AG04450 (cell line): ENCODE results near the gene ENTPD5. TPM values are rescaled to one million over a fixed set of nuclear protein-coding genes. Genes with fewer than 3 reads are reported as not detected.

Source experiments
- CTCF ChIA-PET: fragments of 300-600, 350-600 bp; formaldehyde crosslinking; extraction: SDS; loops from one replicate; lab custom pipeline; 2022; ENCODE audit warnings: antibody characterized with exemption, inconsistent platforms; lab: Charles Lee
- POLR2A ChIA-PET: fragments of 350-600 bp; formaldehyde crosslinking; extraction: SDS; loops from one replicate; lab custom pipeline; 2021; ENCODE audit warnings: antibody characterized with exemption, inconsistent platforms; lab: Yijun Ruan, JAX
- DNase-seq: peaks from one replicate; pipeline ENCODE4 v3.0.0-alpha.2; 2011; ENCODE audit warnings: low read depth, low spot score
- H3K27ac ChIP-seq: one replicate; pipeline ENCODE4 v1.5.1; 2012; ENCODE audit warnings: low read depth, low read length, control low read depth
- H3K27me3 ChIP-seq: one replicate; pipeline ENCODE4 v1.6.0; 2012; ENCODE audit warnings: low read length; ENCODE audit not compliant: control insufficient read depth, insufficient read depth
- H3K4me3 ChIP-seq: 2 replicates; pipeline ENCODE4 v1.5.1; 2011; ENCODE audit warnings: mild to moderate bottlenecking, low read depth, low read length, control low read depth
- H3K9me3 ChIP-seq: 2 replicates; pipeline ENCODE4 v1.5.1; 2012; ENCODE audit warnings: low read length; ENCODE audit not compliant: control insufficient read depth, insufficient read depth
- polyA plus RNA-seq: library from polyadenylated mRNA; depleted of rRNA; stranded (reverse); fragments of >200 nt; gene quantifications from 2 replicates; pipeline ENCODE4 v1.2.3, GENCODE V29; 2011; rRNA removed
- small RNA-seq: library from RNA; depleted of rRNA; stranded (forward); fragments of <200 nt; gene quantifications from one replicate; pipeline ENCODE3, GENCODE V24; 2012; ENCODE audit warnings: low read depth; ENCODE audit not compliant: insufficient read length
- TF ChIP-seq, protein P1 (sequence below): IDR thresholded peaks from 2 replicates; pipeline ENCODE4 v1.5.1; 2011; ENCODE audit warnings: low read depth, low read length, control low read depth, inconsistent platforms

The ENTPD5 gene
- polyA plus RNA-seq, 1 experiment = 11.4 TPM

- POLR2A ChIA-PET = interaction anchor here (0.7 kb wide), 1 partner anchor 42 kb away, joined by 3 read pairs; no protein-coding TSS in a partner anchor
Measured at GRCh38 chr14:73913256-73913655, 105.8 kb downstream of the ENTPD5 start.

DNA sequence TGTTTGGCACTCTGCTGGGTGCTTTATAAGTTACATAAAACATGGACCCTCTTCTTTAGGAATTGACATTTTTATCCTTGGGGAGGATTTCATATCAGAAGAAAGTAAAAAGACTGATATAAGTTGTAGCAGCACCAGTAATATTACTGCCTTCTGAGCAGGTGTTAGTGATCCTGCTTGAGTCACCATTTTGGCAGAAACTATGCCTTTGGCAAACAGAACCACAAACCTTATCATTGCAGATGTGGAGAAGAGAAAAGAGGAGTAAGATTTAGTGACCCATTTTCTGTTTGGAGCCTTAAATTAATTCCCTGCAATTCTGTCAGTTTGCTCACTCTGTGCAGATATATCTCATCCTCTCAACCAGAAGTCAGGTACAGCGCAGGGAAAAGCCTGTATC lies 109.4 kb downstream of the ENTPD5 start:
- no peak for DNase-seq
- ChIA-PET CTCF (no interaction called here), POLR2A (no interaction called here)
- Histone ChIP-seq H3K27me3 (no peaks in the 10 kb centered on the region), H3K27ac (no peak overlapping the region), H3K9me3 (peaks cover 5% of the 10 kb centered on the region; the same call in 1 of the 2 replicates), H3K4me3 (no peak overlapping the region)
- TF ChIP-seq, protein P1, sequence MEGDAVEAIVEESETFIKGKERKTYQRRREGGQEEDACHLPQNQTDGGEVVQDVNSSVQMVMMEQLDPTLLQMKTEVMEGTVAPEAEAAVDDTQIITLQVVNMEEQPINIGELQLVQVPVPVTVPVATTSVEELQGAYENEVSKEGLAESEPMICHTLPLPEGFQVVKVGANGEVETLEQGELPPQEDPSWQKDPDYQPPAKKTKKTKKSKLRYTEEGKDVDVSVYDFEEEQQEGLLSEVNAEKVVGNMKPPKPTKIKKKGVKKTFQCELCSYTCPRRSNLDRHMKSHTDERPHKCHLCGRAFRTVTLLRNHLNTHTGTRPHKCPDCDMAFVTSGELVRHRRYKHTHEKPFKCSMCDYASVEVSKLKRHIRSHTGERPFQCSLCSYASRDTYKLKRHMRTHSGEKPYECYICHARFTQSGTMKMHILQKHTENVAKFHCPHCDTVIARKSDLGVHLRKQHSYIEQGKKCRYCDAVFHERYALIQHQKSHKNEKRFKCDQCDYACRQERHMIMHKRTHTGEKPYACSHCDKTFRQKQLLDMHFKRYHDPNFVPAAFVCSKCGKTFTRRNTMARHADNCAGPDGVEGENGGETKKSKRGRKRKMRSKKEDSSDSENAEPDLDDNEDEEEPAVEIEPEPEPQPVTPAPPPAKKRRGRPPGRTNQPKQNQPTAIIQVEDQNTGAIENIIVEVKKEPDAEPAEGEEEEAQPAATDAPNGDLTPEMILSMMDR = no peak

More at GRCh38 chr14:73913256-73913655, 105.8 kb downstream of the ENTPD5 start:
- DNase-seq = no peak
- TF ChIP-seq, protein P1 = no peak
- Histone ChIP-seq H3K27ac (peak overlapping the region; percentile 31), H3K9me3 (peaks cover 5% of the 10 kb centered on the region; the same call in 1 of the 2 replicates), H3K4me3 (no peak overlapping the region), H3K27me3 (no peaks in the 10 kb centered on the region)
- CTCF ChIA-PET = interaction anchor here (0.8 kb wide), 1 partner anchor 135 kb away, joined by 3 read pairs; no protein-coding TSS in a partner anchor

Small RNA genes lying within 50 kb of the gene (small RNA-seq; reads per million reads assigned to genes)
- gene AC005480.2 = not detected

Other genes with a start within 250 kb of the ENTPD5 start
- 4.5 and 6.9 TPM in 2 replicates for gene PTGR2, start 167.5 kb downstream of the ENTPD5 start, polyA plus RNA-seq
- gene ZNF410, start 132.4 kb downstream of the ENTPD5 start, polyA plus RNA-seq = 54.5 and 55.3 TPM in 2 replicates
- 2.6 and 2.8 TPM in 2 replicates for gene FAM161B, start 69.2 kb downstream of the ENTPD5 start, polyA plus RNA-seq
- 25.9 and 28.5 TPM in 2 replicates for gene COQ6, start 69.0 kb downstream of the ENTPD5 start, polyA plus RNA-seq
- gene BBOF1, start 61 bp upstream of the ENTPD5 start, polyA plus RNA-seq = 4.8 and 6.7 TPM in 2 replicates
- 18.3 and 19.0 TPM in 2 replicates for gene ALDH6A1, start 65.2 kb upstream of the ENTPD5 start, polyA plus RNA-seq
- gene LIN52, start 65.7 kb upstream of the ENTPD5 start, polyA plus RNA-seq = 8.1 and 10.6 TPM in 2 replicates
- not detected in 2 replicates for gene VSX2, start 220.2 kb upstream of the ENTPD5 start, polyA plus RNA-seq